Retina (tissue), 1 donor: ENCODE results near the gene PSAPL1.
A peak's percentile ranks its signal among the peaks of the same experiment; 100 is the strongest.

Source experiments
- DNase-seq: peaks from one replicate; pipeline ENCODE4 v3.0.0-alpha.2; 2016

Gene PSAPL1, protein sequence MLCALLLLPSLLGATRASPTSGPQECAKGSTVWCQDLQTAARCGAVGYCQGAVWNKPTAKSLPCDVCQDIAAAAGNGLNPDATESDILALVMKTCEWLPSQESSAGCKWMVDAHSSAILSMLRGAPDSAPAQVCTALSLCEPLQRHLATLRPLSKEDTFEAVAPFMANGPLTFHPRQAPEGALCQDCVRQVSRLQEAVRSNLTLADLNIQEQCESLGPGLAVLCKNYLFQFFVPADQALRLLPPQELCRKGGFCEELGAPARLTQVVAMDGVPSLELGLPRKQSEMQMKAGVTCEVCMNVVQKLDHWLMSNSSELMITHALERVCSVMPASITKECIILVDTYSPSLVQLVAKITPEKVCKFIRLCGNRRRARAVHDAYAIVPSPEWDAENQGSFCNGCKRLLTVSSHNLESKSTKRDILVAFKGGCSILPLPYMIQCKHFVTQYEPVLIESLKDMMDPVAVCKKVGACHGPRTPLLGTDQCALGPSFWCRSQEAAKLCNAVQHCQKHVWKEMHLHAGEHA

DNA sequence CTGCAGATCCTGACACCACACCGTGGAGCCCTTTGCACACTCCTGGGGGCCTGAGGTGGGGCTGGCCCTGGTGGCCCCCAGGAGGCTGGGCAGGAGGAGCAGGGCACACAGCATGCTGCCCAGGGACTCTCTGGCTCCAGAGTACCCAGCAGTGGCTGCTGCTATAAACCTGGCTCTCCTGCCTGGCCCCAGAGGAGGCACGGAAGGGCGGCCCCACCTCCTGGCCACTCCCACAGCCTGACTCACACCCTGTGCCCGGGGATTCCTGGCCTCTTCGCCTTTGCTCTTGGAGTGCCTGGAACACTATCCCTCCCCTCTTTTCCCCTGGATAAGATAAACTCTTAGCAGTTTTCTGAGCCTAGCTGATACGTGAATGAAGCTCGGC lies at the start of gene PSAPL1:
TSS of gene PSAPL1 (minus strand) at position 165 of the 385 bp plus-strand sequence. CDS start at position 114, 51 bp downstream.
- DNase-seq = no peak

- no peak for DNase-seq
Observed at GRCh38 chr4:7481227-7481626, 46.5 kb upstream of the PSAPL1 start.

DNA sequence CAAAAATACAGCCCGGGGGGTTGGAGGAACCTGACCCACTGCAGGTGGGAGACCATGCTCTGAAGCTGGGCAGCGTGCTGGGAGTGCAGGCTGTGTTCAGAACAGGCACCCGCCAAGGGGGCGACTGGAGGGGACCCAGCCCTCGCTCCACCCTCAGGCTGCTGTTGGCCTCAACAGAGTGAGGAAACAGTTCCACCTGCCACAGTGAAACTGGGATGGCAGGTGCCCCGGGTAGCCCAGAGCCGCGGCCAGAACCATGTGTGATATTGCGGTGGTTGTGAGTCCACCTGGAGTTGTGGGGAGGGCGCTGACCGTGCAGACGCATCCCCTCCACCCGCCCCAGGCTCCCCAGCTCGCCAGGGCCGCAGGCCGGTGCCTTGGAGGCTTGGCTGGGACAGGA lies 45.7 kb upstream of the PSAPL1 start:
- no peak for DNase-seq

DNA sequence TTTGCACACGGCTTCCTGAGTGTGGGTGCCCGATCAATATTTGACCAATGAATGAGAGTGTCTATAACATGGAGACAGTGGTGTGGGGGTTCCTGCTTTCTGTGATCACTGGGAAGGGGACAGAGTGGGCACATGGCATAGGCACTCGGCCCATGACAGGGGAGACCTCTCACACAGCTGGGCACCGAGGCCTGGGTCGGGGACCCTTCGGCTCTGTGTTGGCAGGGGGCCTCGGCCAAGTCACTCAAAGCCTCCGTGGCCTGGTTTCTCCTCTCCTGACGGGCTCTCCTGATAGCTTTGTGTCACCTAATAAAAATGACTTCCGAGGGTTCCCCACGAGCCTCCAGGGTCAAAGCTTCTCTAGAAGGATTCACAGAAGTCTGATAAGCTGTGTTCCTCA lies 43.9 kb upstream of the PSAPL1 start:
- DNase-seq = no peak

DNA sequence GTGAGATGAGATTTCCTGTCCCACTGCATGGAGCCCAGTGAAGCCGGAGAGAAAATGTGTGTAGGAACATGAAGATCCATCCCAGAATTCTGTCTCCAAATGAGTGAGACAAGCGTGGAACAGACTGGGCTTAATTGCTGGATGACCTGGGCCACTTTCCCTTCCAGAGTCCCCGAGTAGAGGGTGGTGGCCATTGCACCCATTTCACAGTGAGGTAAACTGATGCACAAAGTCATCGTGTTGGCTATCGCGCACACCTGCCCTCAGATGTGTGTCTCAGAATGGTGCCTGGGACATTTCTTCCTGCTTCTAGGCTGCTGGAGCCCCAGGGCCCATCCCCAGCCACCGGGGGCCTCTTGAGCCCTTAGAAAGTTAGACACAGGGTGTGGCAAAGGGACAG lies 43.0 kb upstream of the PSAPL1 start:
- DNase-seq = no peak

- no peak for DNase-seq
Observed at GRCh38 chr4:7476820-7477219, 42.1 kb upstream of the PSAPL1 start.

GRCh38 chr4:7475207-7475606 lies 40.5 kb upstream of the PSAPL1 start:
- no peak for DNase-seq

GRCh38 chr4:7474320-7474719 lies 39.6 kb upstream of the PSAPL1 start:
- no peak for DNase-seq

DNA sequence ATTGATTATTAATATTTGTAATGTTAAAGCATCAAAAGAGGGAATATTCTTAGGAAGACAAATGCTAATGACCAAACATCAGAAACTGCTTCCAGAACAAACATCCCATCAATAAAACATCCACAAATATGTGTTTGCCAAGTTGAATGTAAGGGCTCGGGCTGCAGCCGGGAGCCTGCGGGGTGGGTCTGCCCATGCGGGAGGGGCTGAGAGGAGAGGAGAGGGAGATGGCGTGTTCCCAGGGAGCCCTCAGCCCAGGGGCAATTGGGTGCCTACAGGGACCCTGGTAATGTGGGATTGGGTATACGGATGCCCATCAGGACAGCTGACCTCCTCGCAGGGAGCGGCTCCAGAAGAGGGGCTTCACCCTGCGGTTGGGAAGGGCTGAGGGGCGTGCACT lies 38.4 kb upstream of the PSAPL1 start:
- no peak for DNase-seq

GRCh38 chr4:7472442-7473013 lies 37.8 kb upstream of the PSAPL1 start:
- DNase-seq = peak; percentile 89

DNA sequence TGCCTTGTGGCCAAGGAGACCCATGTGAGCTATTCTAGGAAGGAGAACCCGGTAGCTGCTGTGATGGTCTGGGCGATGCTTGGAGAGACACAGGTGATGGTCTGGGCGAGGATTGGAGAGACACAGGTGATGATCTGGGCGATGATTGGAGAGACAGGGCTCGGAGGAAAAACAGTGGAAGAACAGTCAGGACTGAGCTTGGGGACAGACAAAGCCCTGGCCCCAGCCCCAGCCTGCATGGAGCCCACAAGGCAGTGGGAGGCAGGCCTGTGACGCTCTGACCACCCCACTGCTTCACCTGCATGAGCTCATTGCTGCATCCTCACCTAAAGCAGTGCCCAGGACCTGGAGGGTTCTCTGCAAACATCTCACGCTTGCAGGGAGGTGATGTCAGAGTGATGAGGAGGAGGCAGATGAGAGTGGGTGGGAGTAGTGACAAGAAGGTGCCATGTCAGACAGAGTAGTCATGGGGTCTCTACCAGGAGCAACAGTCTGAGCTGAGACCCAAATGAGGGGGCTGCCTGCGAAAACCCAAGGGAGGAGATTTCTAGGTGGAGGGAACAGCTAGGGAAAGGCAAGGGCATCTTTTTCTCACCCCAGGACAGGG lies 35.9 kb upstream of the PSAPL1 start:
- no peak for DNase-seq

DNA sequence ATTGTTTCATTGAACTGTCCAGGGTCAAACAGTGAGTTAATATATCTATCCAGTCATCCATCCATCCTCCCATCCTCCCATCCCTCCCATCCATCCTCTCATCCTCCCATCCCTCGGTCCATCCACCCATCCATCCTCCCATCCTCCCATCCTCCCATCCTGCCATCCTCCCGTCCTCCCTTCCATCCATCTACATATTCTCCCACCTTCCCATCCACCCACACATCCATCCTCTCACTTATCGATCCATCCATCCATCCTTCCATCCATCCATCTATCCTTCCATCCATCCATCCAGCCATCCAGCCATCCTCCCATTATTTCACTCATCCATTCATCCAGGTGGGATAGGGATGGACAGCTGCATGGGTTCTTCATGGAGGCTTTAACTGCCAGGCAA lies 35.4 kb upstream of the PSAPL1 start:
- DNase-seq = no peak

- DNase-seq = no peak
Observed at GRCh38 chr4:7469023-7469422, 34.3 kb upstream of the PSAPL1 start.

GRCh38 chr4:7467471-7467870 lies 32.7 kb upstream of the PSAPL1 start:
- no peak for DNase-seq

DNA sequence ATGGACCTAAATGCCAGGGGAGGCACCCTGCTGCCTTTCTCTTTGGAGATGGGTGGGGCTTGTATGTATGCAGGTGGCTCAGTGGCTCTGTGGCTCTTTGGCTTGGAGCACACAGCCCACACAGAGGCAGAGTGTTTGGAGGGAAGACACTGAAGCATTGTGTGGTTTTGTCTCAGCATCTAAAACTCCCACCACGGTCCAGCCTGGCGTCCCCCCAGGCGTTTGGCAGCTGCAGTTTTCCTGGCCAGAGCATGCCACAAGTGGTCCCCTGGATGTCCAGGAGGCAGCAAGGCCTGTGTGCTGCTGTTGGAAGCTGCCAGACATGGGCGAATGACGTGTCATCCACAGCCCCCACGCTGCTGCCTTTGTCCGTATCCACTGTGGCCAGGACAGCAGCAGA lies 32.2 kb upstream of the PSAPL1 start:
- DNase-seq = no peak

GRCh38 chr4:7466215-7466614 lies 31.5 kb upstream of the PSAPL1 start:
- no peak for DNase-seq

DNA sequence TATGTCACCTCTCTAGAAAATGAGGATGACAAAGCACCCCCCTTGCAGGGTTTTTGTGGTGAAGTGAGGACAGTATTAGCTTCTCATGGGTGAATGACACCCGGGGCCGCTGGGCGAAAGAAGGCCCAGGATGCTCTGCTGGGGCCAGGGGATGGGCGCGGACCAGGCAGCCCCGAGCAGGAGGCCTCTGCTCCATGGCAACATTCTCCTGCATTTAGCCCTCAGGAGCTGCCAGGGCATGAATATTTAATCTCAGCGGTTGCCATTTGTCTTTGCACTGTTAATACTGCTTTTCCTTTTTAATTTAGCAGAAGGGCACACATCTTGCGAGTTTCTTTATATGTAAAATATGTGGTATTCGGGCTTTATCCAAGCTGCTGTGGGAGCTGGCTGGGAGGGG lies 30.3 kb upstream of the PSAPL1 start:
- no peak for DNase-seq

- DNase-seq = no peak
Observed at GRCh38 chr4:7464259-7464655, 29.5 kb upstream of the PSAPL1 start.

GRCh38 chr4:7463566-7464258 lies 29.0 kb upstream of the PSAPL1 start:
- DNase-seq = no peak

DNA sequence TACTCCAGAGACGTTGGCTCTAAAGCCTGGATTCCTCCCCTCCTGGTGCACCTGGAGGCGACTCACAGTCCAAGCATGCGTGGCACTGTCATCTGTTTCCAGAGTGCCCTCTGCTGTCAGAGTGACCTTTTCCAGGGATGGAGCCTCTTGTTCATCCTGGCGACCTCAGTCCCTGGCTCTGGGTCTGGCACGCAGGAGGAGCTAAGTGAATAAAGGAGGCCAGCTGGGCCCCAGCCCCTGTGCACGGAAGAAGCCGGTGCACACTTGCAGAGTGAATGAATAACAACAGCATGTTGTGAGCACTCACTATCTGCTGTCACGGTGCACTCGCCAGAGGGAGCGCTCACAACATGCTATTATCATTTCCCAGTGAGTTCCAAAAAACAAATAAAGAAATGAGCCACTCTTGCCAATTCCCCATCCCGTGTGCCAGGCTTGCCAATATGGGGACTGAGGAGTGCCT lies 27.8 kb upstream of the PSAPL1 start:
- peak; percentile 57 for DNase-seq

DNA sequence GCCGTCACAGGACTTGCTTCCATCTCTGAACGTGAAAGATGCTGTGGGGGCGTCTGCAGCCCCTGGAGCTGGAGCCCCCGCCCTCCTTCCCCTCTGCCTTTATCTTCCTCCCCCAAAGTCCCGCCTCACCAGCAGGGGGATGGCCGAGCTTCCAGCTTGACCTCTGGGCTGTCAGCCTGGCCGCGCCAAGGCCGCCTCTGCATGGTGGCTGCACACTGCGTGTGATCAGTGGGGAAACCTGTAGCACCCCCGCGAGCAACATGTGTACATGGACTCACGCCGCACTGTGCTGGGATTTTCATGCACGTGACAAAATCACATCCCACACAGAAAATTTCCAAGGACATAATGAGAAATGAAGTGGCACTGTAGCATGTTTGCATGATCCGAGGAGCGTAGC lies 26.5 kb upstream of the PSAPL1 start:
- DNase-seq = peak; percentile 59

GRCh38 chr4:7460566-7460965 lies 25.8 kb upstream of the PSAPL1 start:
- peak; percentile 81 for DNase-seq

DNA sequence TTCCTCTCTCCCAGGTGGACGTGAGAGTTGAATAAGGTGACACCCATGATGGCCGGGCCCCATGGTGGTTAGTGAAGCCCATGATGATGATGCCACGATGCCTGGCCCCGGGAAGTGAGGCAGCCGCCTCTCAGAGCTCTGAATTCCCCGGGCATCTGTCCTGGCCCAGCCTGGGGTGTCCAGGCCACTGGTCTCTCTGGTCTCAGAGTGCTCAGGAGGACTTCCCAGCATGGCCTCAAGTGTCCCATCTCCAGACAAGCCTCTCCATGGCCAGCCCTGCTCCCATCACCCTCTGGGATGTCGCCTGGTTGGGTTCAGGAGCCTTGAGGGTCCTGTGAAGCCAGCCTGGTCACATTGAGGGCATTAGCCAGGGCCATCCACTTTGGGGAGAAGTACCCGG lies 24.7 kb upstream of the PSAPL1 start:
- DNase-seq = no peak
